Erythroblast (primary cell): ENCODE results near the gene KLF13.

ENCODE experiments used
- GATA1 ChIP-seq: IDR thresholded peaks from 2 replicates; pipeline ENCODE4 v1.6.1; 2011; ENCODE audit warnings: low read depth, mild to moderate bottlenecking, control low read depth, low read length, moderate library complexity
- POLR2A ChIP-seq: IDR thresholded peaks from 2 replicates; pipeline ENCODE4 v1.6.1; 2011; ENCODE audit warnings: mild to moderate bottlenecking, low read length

- TF ChIP-seq POLR2A (no peak), GATA1 (no peak)
Observed at GRCh38 chr15:31328428-31328968, 1.9 kb downstream of the KLF13 start.
